H1 (cell line): ENCODE data around the gene TXNDC2.

Experiments used
- CEBPB ChIP-seq: IDR thresholded peaks from 2 replicates; pipeline ENCODE4 v1.6.1; 2012; ENCODE audit warnings: low read depth, low read length
- CHD1 ChIP-seq: IDR thresholded peaks from 2 replicates; pipeline ENCODE4 v1.6.1; 2012; ENCODE audit warnings: low read depth, low read length, improper control_type of control experiment
- CTCF ChIP-seq, 3 experiments: IDR thresholded peaks; 1 replicate in 2 of 3; 2 replicates in 1 of 3; pipeline versions ENCODE4 v1.5.1 to v1.6.1; 2011; ENCODE audit warnings: low read length in 3 of 3, mild to moderate bottlenecking in 3 of 3, inconsistent platforms in 2 of 3, low read depth in 1 of 3, moderate library complexity in 1 of 3; ENCODE audit not compliant: insufficient read depth in 1 of 3; ENCODE audit errors: control extremely low read depth in 1 of 3
- POLR2A ChIP-seq, 2 experiments: IDR thresholded peaks; 1 replicate in 1 of 2; 2 replicates in 1 of 2; pipeline ENCODE4 v1.6.1; 2011; ENCODE audit warnings: low read depth in 2 of 2, low read length in 2 of 2, mild to moderate bottlenecking in 2 of 2; ENCODE audit errors: control extremely low read depth in 1 of 2
- SUZ12 ChIP-seq: fragments of 200-600 bp; sonication (generic); IDR thresholded peaks from 2 replicates; pipeline ENCODE4 v1.6.1; 2012; ENCODE audit warnings: mild to moderate bottlenecking, inconsistent platforms, low read length, moderate library complexity, mixed read lengths
- TBP ChIP-seq: IDR thresholded peaks from 2 replicates; pipeline ENCODE4 v1.6.1; 2011; ENCODE audit warnings: low read depth, low read length, improper control_type of control experiment

- TF ChIP-seq CTCF (IDR thresholded peaks at IDR 0.05; ENCODE audit: control extremely low read depth in 1 of 3, insufficient read depth in 1 of 3, low read depth in 1 of 3, low read length in 3 of 3) (no peak), TBP (no peak), POLR2A (IDR thresholded peaks at IDR 0.05; ENCODE audit: control extremely low read depth in 1 of 2, low read depth in 2 of 2, low read length in 2 of 2) (no peak), CHD1 (no peak), CEBPB (no peak), SUZ12 (no peak)
Observed at GRCh38 chr18:9852266-9853081, 33.3 kb upstream of the TXNDC2 start.
